Midbrain (tissue), 1 donor: Measurements from ENCODE around the gene DRAP1.

Experiments
- DNase-seq: peaks from one replicate; lab custom pipeline; 2025; lab: John Stamatoyannopoulos, UW

DRAP1 gene

GRCh38 chr11:65961267-65962140 is 42.3 kb downstream of the DRAP1 start, which contains the start of gene SART1:
SART1 (plus strand) TSS chr11:65961734; CDS start chr11:65961781, 47 bp downstream.
- peak; percentile 99 for DNase-seq

- DNase-seq = no peak
These were observed 42.9 kb downstream of the DRAP1 start for GRCh38 chr11:65962141-65962564.

GRCh38 chr11:65964906-65965305 is 45.7 kb downstream of the DRAP1 start:
- no peak for DNase-seq

GRCh38 chr11:65965986-65966762 is 46.9 kb downstream of the DRAP1 start:
- no peak for DNase-seq

DNA sequence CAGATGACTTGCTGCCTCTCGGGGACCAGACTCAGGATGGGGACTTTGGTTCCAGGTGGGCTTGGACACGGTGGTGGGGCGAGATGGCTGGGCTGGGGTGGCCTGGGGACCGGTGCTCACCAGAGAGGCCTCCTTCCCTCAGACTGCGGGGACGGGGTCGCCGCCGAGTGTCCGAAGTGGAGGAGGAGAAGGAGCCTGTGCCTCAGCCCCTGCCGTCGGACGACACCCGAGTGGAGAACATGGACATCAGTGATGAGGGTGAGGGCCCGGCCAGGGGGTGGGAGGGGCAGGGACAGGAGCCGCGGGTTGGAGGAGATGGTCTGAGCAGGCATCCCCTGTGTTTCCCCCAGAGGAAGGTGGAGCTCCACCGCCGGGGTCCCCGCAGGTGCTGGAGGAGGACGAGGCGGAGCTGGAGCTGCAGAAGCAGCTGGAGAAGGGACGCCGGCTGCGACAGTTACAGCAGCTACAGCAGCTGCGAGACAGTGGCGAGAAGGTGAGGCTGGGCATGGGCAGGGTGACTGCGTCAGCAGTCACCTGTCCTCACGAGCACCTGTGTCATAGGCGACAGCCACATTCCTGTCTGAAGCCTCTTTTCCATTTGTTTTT is 48.2 kb downstream of the DRAP1 start:
- DNase-seq = no peak

- DNase-seq = no peak
These were observed 49.6 kb downstream of the DRAP1 start for GRCh38 chr11:65968600-65969482.
